HL-60 (cell line): ENCODE results near the gene CSE1L.
"Not testable (repeated sequence)": the region's sequence is repeated elsewhere in the genome, so short reads cannot be mapped to it uniquely, and the experiment has no call there.

Experiments used
- DNase-seq, 2 experiments: peaks; one replicate each; pipeline ENCODE4 v3.0.0-alpha.2; 2010 to 2020; ENCODE audit warnings: low read depth in 1 of 2, low spot score in 1 of 2
- H3K27ac ChIP-seq: fragments of 250-450 bp; sonication (Bioruptor Pico); replicated peaks from 2 replicates; pipeline ENCODE4 v1.5.1; 2020; ENCODE audit warnings: mild to moderate bottlenecking, moderate library complexity
- H3K27me3 ChIP-seq: fragments of 250-450 bp; sonication (Bioruptor Pico); 2 replicates; pipeline ENCODE4 v1.5.1; 2021; ENCODE audit warnings: mild to moderate bottlenecking, moderate library complexity; ENCODE audit not compliant: insufficient read depth, poor library complexity, severe bottlenecking
- H3K4me3 ChIP-seq: replicated peaks from 2 replicates; pipeline ENCODE4 v1.5.1; 2011; ENCODE audit warnings: mild to moderate bottlenecking, control low read depth, low read length; ENCODE audit not compliant: insufficient read depth
- CTCF ChIP-seq: IDR thresholded peaks from one replicate; pipeline ENCODE4 v1.5.1; 2011; ENCODE audit warnings: low read length, control low read depth, inconsistent platforms; ENCODE audit not compliant: insufficient read depth
- GABPA ChIP-seq: IDR thresholded peaks from 2 replicates; pipeline ENCODE4 v1.6.1; 2012; ENCODE audit warnings: low read depth
- POLR2AphosphoS5 ChIP-seq: IDR thresholded peaks from 2 replicates; pipeline ENCODE4 v1.6.1; 2012; ENCODE audit warnings: low read depth
- SPI1 ChIP-seq: IDR thresholded peaks from 2 replicates; pipeline ENCODE4 v1.6.1; 2012; ENCODE audit warnings: low read depth, mild to moderate bottlenecking, borderline replicate concordance
- TF ChIP-seq, protein P1 (sequence below): IDR thresholded peaks from 2 replicates; pipeline ENCODE4 v1.6.1; 2012; ENCODE audit warnings: low read depth; ENCODE audit not compliant: insufficient replicate concordance

The CSE1L gene

DNA sequence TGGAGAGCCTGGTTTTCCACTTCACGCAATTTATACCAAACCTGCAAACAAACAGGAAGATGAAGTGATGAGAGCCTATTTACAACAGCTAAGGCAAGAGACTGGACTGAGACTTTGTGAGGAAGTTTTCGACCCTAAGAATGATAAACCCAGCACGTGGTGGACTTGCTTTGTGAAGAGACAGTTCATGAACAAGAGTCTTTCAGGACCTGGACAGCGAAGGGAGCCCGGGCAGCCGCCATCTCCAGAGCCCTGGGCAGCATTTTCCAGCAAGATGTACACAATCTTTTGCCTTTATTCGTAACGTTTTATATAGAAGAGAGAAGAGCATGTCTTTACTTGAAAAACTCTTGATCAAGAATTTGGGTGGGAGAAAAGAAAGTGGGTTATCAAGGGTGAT is 88.7 kb downstream of the CSE1L start:
- not testable (repeated sequence) for H3K4me3 ChIP-seq, H3K27ac ChIP-seq, DNase-seq, H3K27me3 ChIP-seq
- TF ChIP-seq, protein P1, sequence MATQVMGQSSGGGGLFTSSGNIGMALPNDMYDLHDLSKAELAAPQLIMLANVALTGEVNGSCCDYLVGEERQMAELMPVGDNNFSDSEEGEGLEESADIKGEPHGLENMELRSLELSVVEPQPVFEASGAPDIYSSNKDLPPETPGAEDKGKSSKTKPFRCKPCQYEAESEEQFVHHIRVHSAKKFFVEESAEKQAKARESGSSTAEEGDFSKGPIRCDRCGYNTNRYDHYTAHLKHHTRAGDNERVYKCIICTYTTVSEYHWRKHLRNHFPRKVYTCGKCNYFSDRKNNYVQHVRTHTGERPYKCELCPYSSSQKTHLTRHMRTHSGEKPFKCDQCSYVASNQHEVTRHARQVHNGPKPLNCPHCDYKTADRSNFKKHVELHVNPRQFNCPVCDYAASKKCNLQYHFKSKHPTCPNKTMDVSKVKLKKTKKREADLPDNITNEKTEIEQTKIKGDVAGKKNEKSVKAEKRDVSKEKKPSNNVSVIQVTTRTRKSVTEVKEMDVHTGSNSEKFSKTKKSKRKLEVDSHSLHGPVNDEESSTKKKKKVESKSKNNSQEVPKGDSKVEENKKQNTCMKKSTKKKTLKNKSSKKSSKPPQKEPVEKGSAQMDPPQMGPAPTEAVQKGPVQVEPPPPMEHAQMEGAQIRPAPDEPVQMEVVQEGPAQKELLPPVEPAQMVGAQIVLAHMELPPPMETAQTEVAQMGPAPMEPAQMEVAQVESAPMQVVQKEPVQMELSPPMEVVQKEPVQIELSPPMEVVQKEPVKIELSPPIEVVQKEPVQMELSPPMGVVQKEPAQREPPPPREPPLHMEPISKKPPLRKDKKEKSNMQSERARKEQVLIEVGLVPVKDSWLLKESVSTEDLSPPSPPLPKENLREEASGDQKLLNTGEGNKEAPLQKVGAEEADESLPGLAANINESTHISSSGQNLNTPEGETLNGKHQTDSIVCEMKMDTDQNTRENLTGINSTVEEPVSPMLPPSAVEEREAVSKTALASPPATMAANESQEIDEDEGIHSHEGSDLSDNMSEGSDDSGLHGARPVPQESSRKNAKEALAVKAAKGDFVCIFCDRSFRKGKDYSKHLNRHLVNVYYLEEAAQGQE: peak; percentile 82

DNA sequence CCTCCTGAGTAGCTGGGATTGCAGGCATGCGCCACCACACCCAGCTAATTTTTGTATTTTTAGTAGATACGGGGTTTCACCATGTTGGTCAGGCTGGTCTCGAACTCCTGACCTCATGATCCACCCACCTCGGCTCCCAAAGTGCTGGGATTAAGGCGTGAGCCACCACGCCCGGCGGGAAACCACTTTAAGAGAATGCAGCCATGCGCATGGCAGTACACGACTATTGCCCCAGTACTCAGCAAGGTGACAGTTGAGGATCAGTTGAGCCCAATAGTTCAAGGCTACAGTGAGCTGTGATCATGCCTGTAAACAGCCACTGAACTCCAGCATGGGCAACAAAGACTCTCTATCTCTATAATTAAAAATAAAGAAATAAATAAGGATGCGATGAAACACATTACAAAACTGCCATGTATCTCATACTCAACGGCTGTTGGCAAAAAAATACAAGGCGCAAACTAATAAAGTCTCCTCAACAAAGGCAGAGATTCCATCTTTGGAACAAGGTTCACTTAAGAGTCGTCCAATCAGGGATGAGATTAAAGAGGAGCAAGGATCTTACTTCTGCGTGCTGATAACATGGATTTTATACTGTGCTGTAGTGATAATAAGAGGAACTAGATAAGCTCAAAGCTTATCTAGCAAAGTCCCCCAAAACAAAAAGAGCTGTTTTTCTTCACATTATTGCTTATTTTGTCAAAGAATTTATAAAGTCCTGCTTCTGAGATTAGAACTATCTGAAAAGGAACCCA is 90.9 kb downstream of the CSE1L start:
- DNase-seq: no peak
- H3K27ac ChIP-seq: no peak overlapping the region
- H3K4me3 ChIP-seq: no peak overlapping the region
- TF ChIP-seq SPI1: no peak
- no peak for TF ChIP-seq GABPA
- TF ChIP-seq, protein P1: no peak
- TF ChIP-seq POLR2AphosphoS5: no peak
- no peak for TF ChIP-seq CTCF
- H3K27me3 ChIP-seq: no peaks in the 10 kb centered on the region

GRCh38 chr20:49138431-49138830 is 92.3 kb downstream of the CSE1L start:
- Histone ChIP-seq H3K27me3 (no peaks in the 10 kb centered on the region), H3K4me3 (no peak overlapping the region), H3K27ac (no peak overlapping the region)
- no peak for DNase-seq
- no peak for TF ChIP-seq POLR2AphosphoS5
- TF ChIP-seq SPI1: no peak
- TF ChIP-seq CTCF: no peak

GRCh38 chr20:49140411-49140810 is 94.3 kb downstream of the CSE1L start:
- no peak for DNase-seq
- H3K27ac ChIP-seq: no peak overlapping the region
- H3K27me3 ChIP-seq: no peaks in the 10 kb centered on the region
- TF ChIP-seq CTCF: no peak
- no peak overlapping the region for H3K4me3 ChIP-seq
